Measurements from ENCODE around the gene ERAP2.
A peak's percentile ranks its signal among the peaks of the same experiment; 100 is the strongest.
"Not testable (repeated sequence)": the region's sequence is repeated elsewhere in the genome, so short reads cannot be mapped to it uniquely, and the experiment has no call there.

The ERAP2 gene

DNA sequence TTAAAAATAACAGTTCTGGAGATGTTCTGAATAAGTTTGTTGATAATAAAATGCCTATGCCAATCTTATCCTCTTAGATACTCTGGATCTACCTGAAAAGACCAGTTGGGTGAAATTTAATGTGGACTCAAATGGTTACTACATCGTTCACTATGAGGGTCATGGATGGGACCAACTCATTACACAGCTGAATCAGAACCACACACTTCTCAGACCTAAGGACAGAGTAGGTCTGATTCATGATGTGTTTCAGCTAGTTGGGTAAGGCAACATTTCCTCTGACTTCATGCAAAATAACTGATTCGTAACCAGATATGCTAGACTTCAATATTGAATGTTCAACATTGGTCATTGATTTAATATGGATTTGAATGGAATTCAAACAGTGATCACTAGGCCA is 27.0 kb downstream of the ERAP2 start:
- no peak for DNase-seq

DNA sequence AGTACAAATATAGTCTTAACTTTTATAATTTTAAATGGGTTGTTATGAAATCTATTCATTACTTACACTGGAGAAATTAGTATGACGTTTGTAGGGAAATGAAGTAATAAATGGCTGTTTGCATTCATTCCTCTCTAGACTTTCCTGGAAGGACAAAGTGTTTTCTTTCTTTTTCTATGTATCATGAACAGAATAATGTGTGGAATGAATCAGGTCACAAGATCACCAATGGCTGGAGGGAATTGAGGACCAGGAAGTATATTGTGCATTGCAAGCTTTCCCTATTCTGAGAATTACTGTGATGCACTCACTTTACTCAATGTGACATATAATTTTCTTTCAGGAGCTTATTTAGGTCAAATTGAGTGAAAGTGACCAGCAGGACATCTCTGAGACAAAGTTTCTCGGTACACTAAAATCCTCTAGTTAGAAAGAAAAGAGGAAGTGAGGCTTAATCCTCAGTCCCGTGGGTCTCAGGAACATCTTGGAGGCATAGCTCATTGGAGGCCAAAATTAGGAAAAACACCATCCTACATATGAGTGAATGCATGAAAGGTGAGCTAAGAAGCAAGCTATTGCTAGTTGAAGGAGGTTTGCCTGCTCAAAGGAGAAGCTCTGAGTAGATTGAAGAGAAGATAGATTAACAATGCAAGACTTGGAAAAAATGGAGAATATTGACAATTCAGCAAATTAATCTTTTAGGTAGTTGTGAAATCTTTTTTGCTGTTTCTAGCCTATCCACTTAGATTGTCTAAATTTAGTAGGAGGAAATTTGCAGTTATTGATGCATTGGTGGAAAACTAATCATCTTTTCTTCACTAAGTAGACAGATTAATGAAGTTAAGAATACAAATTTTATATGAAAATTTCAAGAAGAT is 28.0 kb downstream of the ERAP2 start:
- no peak for DNase-seq

DNA sequence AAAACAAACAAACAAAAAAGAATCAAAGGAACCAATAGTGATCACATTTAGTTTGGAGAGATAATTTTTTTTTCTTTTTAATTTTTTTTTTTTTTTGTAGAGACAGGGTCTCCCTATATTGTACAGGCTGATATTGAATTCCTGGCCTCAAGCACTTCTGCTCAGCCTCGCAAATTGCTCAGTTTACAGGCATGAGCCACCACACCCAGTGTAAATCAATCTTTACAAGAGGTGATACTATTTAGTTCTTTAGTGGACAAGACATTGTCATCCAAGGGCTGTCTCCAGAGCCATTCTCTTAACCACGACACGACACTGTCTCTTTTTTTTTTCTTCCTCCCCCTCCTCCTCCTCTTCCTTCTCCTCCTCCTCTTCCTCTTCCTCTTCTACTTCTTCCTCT is 29.6 kb downstream of the ERAP2 start:
- no peak for DNase-seq

DNA sequence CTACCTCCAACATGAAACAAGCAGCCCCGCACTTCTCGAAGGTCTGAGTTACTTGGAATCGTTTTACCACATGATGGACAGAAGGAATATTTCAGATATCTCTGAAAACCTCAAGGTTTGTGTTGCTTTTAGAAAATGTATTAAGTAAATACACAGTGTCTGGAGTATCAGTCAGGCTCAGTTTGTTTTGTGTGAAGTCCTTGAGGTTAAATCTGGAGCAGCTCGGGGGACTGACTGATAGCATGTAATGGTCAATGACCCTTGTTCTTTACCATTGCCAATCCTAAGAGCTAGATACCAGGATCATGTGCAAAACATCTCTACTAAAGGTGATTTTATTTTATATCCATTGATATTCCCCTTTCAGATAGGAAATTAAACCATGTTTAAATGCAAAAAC is 32.7 kb downstream of the ERAP2 start:
- DNase-seq, result no peak

DNA sequence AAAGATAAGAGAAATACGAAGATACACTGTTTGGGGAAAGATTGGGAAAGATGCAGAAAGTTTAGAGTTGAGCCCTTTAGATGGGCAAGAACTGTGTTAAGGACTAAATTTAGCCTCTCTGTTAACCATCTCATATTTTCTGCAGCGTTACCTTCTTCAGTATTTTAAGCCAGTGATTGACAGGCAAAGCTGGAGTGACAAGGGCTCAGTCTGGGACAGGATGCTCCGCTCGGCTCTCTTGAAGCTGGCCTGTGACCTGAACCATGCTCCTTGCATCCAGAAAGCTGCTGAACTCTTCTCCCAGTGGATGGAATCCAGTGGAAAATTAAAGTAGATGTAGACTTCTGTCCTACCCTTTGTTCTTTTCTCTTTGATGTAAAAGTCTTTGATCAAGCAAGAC is 33.1 kb downstream of the ERAP2 start:
- DNase-seq, result no peak

DNA sequence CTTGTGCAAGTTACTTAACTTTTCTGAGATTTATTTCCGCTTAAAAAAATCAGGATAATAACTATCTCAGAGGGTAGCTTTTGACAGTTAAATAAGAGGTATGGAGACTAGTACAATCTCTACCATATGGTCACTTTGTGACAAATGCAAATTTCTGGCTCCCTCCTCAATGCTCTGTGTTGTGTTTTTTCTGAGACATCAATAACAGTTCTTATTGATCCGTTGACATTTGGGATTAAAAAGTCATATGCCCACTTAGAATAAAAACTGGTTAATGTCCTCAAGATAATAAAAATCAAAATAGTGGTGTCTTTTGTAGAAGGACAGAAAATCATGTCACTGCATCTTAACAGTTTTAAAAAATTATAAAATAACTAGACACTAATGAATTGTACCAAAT is 34.8 kb downstream of the ERAP2 start:
- no peak for DNase-seq

DNA sequence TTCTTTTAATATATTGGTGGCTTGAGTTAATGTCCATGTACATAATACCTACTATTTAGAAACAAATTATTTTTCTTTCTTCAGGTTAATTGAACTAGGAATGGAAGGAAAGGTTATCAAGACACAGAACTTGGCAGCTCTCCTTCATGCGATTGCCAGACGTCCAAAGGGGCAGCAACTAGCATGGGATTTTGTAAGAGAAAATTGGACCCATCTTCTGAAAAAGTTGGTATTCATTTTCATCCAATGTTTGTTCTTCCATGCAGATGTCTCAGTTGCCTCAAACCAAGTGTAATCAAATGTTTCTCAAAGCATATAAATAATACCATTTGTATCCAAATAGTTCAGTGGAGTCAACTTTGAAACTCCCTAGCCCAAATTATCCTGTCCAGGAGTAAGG is 36.9 kb downstream of the ERAP2 start:
- DNase-seq, result no peak

DNA sequence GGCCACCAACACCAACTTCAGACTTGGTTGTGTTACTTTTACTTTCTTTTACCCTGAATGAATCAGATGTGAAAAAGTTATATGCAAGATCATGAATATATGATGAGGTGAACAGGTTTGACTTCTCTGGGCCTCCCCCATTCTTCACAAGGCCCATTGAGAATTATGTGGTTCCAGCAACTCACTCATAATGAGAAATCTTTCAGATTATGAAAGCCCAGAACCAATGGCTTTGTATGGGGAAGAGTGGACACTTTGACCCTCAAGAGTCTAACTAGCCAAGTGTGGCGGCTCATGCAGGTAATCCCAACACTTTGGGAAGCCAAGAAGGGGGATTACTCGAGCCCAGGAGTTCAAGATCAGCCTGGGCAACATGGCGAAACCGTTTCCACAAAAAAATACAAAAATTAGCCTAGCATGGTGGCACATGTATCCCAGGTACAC is 43.5 kb downstream of the ERAP2 start:
- no peak for DNase-seq

DNA sequence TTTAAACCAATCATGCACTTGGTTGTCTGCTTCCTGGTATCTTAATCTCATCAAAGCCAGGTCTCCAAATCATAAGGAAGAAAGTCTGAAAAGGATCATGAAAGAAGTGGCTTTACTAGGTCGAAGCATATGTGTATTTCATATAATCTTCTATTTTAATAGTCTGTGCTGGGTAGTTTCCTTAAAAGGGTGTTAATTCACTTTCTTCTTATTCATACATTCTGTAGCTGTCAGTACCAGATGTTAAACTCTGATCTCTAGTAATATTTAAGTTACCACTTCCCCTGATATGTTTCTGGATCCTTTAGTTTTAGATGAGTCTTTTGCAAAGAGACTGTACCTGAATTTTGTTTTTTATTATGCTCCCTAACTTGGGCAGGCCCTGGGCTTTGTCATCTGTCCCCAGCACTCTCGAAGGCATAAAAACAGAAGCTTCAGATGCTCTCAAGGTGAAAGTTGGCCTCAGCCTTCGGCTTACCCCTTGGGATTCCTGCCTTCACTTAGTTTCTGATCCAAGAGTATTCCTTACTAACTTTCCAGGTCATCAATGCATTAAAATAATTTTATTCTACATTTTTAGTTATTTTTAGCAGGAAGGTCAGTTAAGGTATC is 44.5 kb downstream of the ERAP2 start:
- no peak for DNase-seq

DNA sequence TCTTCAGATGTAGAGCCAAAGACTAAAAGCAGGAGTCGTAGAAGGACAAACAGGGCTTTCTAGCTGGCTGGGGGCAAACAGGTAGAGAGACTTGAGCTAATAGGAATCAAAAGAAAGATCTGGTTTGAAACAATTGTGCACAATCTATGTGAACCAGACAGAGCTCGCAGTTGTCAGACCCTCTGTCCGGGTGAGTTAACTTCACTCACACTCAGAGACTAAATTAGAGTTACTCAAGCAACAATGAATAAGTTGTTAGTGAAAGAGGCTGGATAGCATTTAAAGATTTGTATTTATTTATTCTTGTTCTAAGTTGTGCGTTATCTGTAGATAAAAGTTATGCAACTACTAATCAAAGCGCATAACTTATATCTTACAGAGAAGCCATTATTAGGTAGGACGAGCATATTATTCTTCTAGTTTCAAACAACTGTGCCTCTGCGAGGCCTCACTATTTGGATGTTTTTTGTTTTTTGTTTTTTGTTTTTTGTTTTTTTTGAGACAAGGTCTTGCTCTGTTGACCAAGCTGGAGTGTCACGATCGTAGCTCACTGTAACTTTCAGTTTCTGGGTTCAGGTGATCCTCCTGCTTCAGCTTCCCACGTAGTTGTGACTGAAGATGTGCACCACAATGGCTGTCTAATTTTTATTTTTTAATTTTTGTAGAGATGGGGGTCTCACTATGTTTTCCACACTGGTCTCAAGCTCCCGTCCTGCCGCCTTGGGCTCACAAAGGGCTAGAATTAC is 46.4 kb downstream of the ERAP2 start:
- no peak for DNase-seq

DNA sequence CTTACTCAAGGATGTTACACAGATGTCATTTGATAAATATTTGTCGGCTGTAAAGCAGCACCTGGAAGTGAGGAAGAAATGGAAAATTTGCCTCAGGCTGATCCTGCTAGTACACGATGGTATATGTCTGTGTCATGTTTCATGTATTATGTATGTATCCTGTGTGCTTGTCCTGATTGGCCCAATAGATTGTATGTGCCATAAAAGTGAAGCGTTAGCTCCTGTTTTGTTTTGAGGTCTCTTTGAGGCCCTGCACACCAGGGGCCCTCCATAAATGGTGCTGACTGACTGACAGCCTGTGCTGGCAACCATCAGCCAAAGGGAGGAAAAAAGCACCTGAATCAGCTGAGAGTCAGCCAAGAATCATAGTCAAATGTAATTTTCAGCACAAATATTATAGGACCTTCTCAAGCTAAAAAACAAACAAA is 47.7 kb downstream of the ERAP2 start:
- peak; percentile 14 for DNase-seq

DNA sequence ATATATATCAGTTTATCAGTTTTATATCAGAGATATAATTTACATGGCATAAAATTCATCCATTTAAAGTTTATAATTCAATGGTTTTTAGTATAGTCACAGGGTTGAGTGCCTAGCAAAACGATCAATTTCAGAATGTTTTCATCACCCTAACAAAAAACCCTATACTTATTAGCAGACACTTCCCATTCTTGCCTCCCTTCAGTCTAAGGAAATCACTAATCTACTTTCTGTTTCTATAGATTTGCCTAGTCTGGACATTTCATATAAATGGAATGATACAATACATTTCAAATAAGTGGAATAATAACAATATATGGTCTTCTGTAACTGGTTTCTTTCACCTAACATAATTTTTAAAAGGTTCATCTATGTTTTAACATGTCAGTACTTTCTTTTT is 50.0 kb downstream of the ERAP2 start:
- DNase-seq, result no peak

DNA sequence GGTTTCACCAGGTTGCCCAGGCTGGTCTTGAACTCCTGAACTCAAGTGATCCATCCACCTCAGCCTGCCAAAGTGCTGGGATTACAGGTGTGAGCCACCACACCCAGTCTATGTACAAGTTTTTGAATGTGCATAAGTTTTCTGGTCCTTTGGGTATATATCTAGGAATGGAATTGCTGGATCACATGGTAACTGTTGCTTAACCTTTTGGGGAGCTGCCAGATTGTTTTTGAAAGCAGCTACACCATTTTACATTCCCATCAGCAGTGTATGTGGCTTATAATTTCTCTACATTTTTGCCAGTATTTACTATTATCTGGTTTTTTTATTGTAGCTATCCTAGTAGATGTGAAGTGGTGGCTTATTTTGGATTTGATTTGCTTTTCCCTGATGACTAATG is 50.7 kb downstream of the ERAP2 start:
- no peak for DNase-seq

DNA sequence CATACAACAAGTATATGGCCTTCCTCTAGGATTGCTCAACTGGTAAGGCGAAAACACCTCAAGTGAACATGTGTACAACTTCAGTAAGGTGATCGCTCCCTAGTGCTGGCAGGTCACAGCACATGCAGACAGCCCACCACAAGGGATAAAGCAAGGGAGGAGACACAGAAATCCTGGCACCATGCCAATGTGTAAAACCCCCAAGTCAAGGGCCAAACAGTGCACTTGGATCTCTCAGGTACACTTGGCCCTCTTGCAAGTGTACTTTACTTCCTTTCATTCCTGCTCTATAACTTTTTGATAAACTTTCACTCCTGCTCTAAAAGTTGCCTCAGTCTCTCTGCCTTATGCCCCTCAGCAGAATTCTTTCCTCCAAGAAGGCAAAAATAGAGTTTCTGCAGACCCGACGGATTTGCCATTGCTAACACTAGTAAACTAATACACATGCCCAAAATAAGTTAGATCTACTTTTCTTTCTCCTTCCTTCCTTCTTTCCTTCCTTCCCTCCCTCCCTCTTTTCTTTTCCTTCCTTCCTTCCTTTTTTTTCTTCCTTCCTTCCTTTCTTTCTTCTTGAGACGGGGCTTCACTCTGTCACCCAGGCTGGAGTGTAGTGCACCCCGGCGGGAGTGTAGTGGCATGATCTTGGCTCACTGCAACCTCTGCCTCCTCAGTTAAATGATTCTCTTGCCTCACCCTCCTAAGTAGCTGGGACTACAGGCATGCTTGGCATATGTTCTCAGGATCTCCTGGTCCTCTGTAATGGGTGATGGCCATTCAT is 52.8 kb downstream of the ERAP2 start:
- no peak for DNase-seq

DNA sequence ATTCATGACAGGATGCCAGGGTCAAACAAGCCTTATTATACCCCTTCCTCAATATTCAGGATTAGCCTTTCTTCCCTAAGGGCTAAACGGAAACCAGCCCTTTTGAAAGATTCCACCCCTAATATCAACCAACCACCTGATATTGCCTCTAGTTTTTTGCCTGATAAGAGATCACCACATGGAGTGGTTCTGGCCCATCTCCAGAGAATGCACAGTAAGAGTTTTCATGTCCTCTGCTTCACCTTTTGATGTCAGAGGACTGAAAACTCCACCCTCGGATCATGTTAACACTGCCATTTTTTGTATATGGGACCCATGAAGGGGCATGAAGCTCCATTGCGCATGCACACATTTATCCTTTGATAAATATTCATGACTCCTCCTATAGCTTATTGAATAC is 53.8 kb downstream of the ERAP2 start:
- no peak for DNase-seq

DNA sequence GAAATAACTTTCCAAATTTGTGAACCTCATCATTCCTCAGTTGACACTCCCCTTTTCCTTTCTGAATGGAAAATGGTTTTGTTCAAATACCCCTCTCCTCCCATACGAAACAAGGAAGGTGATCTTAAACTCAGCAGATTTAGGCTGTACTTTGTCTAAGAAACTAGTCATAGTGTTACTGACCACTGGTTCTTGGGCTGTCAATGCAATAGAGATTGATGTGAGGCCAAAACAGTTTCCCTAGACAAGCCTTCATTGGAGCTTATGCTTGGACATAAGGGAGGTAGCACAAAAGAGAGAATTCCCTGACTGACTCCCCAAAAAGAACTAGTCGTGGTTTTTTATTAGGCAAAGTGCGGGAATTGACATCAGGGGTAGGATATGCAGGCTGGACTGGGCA is 54.3 kb downstream of the ERAP2 start:
- DNase-seq, result no peak

DNA sequence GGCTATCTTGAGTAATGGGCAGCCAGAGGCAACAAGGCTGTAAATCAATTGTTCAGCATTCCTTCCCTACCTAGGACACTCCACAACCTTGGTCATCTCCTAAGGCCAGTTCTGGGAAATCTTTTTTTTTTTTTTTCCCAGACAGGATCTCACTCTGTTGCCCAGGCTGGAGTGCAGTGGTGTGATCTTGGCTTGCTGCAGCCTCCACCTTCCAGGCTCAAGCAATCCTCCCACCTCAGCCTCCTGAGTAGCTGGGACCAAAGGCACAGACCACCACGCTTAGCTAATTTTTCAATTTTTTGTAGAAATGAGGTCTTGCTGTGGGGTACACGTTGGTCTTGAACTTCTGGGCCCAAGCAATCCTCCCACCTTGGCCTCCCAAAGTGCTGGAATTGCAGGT is 54.7 kb downstream of the ERAP2 start:
- not testable (repeated sequence) for DNase-seq

DNA sequence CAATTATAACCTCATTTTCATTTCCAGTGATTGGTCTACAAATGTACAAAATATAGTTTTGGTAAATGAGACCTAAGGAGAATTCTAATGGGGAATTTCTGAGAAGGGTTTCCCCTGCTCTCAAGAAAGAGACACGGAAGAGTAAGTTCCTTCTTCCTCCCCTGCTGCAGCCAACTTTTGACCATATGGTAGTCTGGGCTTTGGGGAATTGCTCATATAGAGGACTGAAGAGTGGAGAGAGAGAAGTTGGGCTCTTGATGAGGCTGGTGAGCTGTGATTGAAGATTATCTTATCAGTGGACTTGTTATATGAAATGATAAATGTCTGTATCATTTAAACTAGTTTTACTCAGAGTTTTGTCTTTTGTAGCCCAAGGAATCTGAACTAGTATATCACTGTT is 55.3 kb downstream of the ERAP2 start:
- no peak for DNase-seq

DNA sequence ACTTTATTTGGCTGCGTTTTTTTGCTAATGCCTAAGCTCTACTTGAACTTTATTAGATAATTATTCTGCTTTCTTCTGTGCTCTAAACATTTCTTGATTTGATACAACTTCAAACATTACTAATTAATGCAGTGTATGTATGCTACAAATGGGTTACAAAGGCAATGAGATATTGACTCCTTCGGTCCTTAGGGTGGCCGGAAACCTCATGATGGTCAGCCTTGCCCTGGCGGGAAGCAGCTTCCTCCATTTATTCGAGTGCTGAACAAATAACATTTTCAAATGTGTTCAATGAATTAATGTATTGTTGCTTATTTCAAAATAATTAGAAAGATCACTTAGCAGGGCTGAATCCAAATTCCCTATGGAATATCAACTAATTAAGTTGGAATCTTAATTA is 55.7 kb downstream of the ERAP2 start:
- DNase-seq, result no peak

DNA sequence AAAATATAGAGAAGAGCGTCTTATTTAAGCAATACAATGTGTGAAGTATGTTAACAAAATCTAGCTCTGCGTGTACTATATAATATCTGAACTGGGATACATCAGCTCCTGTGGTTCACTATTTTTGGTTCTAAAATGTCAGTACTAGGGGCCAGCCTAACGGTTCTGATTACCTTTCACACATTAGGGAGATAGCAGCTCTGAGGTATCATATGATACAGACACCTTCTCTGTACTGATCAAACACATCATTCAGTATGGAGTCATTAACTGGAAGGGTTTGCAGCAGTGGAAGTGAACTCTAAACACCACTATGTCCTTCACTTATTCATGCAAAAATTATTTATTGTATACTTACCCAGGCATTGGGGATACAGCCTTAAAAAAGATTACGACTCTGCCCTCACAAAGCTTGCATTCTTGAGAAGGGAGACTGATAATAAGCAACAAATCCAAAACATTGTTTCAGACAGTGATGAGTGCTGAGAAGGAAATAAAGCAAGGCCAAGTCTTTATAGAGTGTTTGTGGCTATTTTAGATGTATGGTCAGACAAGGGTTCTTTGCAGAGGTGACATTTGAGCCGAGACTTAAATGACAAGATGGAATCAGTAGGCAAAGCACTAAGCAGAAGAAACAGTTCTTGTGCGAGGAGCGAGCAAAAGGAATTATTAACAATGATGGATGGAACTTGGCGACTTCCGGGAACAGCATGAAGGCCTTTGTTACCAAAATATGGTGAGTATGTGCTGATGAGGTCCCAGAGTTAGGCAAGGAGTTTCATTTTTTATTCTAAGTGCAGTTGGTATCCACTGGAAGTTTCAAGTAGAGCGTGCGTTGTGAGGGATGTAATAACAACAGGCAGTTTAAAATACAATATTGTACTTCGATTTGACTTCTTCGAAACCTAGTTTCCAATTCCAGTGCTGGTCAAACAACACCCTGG is 57.7 kb downstream of the ERAP2 start:
- peak; percentile 45 for DNase-seq

DNA sequence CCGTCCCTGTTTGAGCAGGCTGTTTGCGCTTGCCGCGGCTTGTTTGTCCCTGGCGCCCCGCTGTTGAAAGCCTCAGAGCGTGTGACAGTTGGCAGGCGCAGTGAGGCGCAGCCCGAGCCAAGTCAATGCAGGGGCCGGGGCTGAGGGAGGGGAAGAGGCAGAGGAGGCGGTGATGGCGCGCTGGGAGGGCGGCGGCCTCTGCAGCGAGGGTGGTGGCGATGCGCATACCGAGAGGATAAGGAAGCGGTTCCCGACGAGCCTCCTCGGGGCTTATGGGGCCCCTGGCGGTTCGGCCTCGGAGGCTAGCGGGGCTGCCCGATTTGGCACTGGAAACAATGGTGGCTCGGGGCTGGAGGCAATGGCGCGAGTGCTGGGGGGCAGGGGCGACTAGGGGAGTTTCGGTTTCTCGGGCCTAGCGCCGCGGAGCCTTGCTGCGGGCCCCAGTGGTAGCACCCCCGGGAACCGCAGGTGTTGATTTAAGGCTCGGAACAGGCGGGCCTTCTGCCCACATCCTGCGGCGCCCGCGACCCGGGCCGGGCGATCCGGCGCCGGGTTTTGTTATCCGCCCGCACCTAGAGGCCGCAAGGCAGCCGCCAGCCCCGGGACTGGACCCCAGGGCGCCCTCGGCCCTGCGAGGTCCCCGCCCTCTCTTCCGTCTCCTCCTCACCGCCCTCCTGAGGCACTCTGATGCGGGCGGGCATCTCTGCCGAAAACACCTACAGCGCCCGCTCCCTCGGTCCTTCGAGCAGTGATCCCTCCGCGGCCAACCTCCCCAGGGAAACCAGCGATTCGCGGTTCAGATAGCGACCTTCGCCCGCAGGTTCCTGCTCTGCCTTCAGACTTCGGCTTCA is 58.6 kb downstream of the ERAP2 start:
- DNase-seq, result peak; percentile 93

All from NCI-H146 (cell line).